Neural progenitor cell (in vitro differentiated cells): Measurements from ENCODE around the gene PPAT. TPM values are rescaled to one million over a fixed set of nuclear protein-coding genes. Genes with fewer than 3 reads are reported as not detected.

Source experiments
- DNase-seq: peaks from one replicate; pipeline ENCODE4 v3.0.0-alpha.2; 2016; ENCODE audit warnings: low spot score
- H2AFZ ChIP-seq: fragments of 200-600 bp; sonication (generic); replicated peaks from 2 replicates; pipeline ENCODE4 v1.6.1; 2016; ENCODE audit warnings: antibody characterized with exemption
- H3F3A ChIP-seq: fragments of 200-600 bp; sonication (generic); 2 replicates; pipeline ENCODE4 v1.6.1; 2016; ENCODE audit warnings: antibody characterized with exemption, low read depth
- H3K27ac ChIP-seq: fragments of 200-600 bp; sonication (generic); 2 replicates; pipeline ENCODE4 v1.5.1; 2016; ENCODE audit warnings: mild to moderate bottlenecking
- H3K27me3 ChIP-seq: fragments of 200-600 bp; sonication (generic); 2 replicates; pipeline ENCODE4 v1.6.1; 2016; ENCODE audit warnings: mild to moderate bottlenecking, moderate library complexity
- H3K36me3 ChIP-seq: fragments of 200-600 bp; sonication (generic); 2 replicates; pipeline ENCODE4 v1.5.1; 2016
- H3K4me1 ChIP-seq: fragments of 200-600 bp; sonication (generic); 2 replicates; pipeline ENCODE4 v1.6.1; 2016; ENCODE audit warnings: mixed run types
- H3K4me2 ChIP-seq: fragments of 200-600 bp; sonication (generic); 2 replicates; pipeline ENCODE4 v1.6.1; 2016
- H3K4me3 ChIP-seq: fragments of 200-600 bp; sonication (generic); 2 replicates; pipeline ENCODE4 v1.5.1; 2016
- H3K79me2 ChIP-seq: fragments of 200-600 bp; sonication (generic); 2 replicates; pipeline ENCODE4 v1.6.1; 2016; ENCODE audit warnings: low read depth
- H3K9ac ChIP-seq: fragments of 200-600 bp; sonication (generic); 2 replicates; pipeline ENCODE4 v1.6.1; 2016
- H3K9me3 ChIP-seq: fragments of 200-600 bp; sonication (generic); 2 replicates; pipeline ENCODE4 v1.5.1; 2016; ENCODE audit warnings: low read depth
- H4K20me1 ChIP-seq: fragments of 200-600 bp; sonication (generic); 2 replicates; pipeline ENCODE4 v1.6.1; 2016; ENCODE audit warnings: low read depth
- H3K27ac Mint-ChIP-seq: 3 replicates; pipeline ENCODE4 v1.8.0; 2021; ENCODE audit warnings: mixed read lengths
- H3K27me3 Mint-ChIP-seq: 2 replicates; pipeline ENCODE4 v1.8.0; 2022; ENCODE audit warnings: low read depth, mild to moderate bottlenecking, inconsistent platforms, moderate library complexity, mixed read lengths; ENCODE audit not compliant: insufficient read depth
- H3K36me3 Mint-ChIP-seq: 3 replicates; pipeline ENCODE4 v1.8.0; 2021; ENCODE audit warnings: mixed read lengths
- H3K4me1 Mint-ChIP-seq: 3 replicates; pipeline ENCODE4 v1.8.0; 2021; ENCODE audit warnings: mixed read lengths
- H3K4me3 Mint-ChIP-seq: 3 replicates; pipeline ENCODE4 v1.8.0; 2021; ENCODE audit warnings: mild to moderate bottlenecking, moderate library complexity, mixed read lengths
- H3K9me3 Mint-ChIP-seq: 3 replicates; pipeline ENCODE4 v1.8.0; 2020; ENCODE audit warnings: mixed read lengths
- CTCF ChIP-seq: fragments of 200-600 bp; sonication (generic); IDR thresholded peaks from 2 replicates; pipeline ENCODE4 v1.5.1; 2017; ENCODE audit warnings: antibody characterized with exemption, mild to moderate bottlenecking
- EZH2 ChIP-seq: fragments of 200-600 bp; sonication (generic); IDR thresholded peaks from 2 replicates; pipeline ENCODE4 v1.6.1; 2017; ENCODE audit warnings: antibody characterized with exemption, mild to moderate bottlenecking, moderate library complexity
- EZH2phosphoT487 ChIP-seq: fragments of 200-600 bp; sonication (generic); IDR thresholded peaks from 2 replicates; pipeline ENCODE4 v1.6.1; 2017; ENCODE audit warnings: antibody characterized with exemption
- total RNA-seq: library from RNA; depleted of rRNA; stranded (reverse); fragments of >200 nt; gene quantifications from 2 replicates; pipeline ENCODE4 v1.2.3, GENCODE V29; 2015; ENCODE audit warnings: low replicate concordance

Gene PPAT
- total RNA-seq, 1 donor from 2014 or later, result 108 TPM

- Mint-ChIP-seq H3K27me3 (no peaks in the 10 kb centered on the region), H3K27ac (no peak overlapping the region), H3K36me3 (peaks cover 27% of the 10 kb centered on the region), H3K4me3 (no peak overlapping the region), H3K4me1 (peaks cover 2% of the 10 kb centered on the region), H3K9me3 (peaks cover 5% of the 10 kb centered on the region)
- Histone ChIP-seq H3K9ac (no peak overlapping the region), H3K27ac (no peak overlapping the region), H3F3A (peaks cover 7% of the 10 kb centered on the region), H3K4me1 (peaks cover 10% of the 10 kb centered on the region), H3K36me3 (peaks cover 12% of the 10 kb centered on the region), H3K4me2 (peak overlapping the region; percentile 33), H3K9me3 (peaks cover 4% of the 10 kb centered on the region), H2AFZ (no peak overlapping the region), H4K20me1 (peaks cover 24% of the 10 kb centered on the region), H3K79me2 (peaks cover 100% of the 10 kb centered on the region), H3K27me3 (no peaks in the 10 kb centered on the region), H3K4me3 (no peak overlapping the region)
- TF ChIP-seq EZH2phosphoT487 (no peak), EZH2 (no peak), CTCF (no peak)
- DNase-seq, result no peak
Observed at GRCh38 chr4:56425518-56425917, 9.9 kb downstream of the PPAT start.

GRCh38 chr4:56424697-56425514, 10.5 kb downstream of the PPAT start:
- Histone ChIP-seq H3K9ac (no peak overlapping the region), H3K9me3 (peaks cover 4% of the 10 kb centered on the region), H2AFZ (no peak overlapping the region), H3K4me1 (peaks cover 10% of the 10 kb centered on the region), H3K4me2 (peak overlapping the region; percentile 33), H3F3A (peaks cover 7% of the 10 kb centered on the region), H3K36me3 (peaks cover 12% of the 10 kb centered on the region), H3K79me2 (peaks cover 100% of the 10 kb centered on the region), H3K27ac (no peak overlapping the region), H4K20me1 (peaks cover 22% of the 10 kb centered on the region), H3K27me3 (no peaks in the 10 kb centered on the region), H3K4me3 (no peak overlapping the region)
- H3K4me1 Mint-ChIP-seq, result peaks cover 2% of the 10 kb centered on the region
- H3K27me3 Mint-ChIP-seq, result no peaks in the 10 kb centered on the region
- no peak overlapping the region for H3K4me3 Mint-ChIP-seq
- DNase-seq, result no peak
- H3K27ac Mint-ChIP-seq, result no peak overlapping the region
- no peak for TF ChIP-seq EZH2phosphoT487
- peak; percentile 62 for TF ChIP-seq CTCF
- TF ChIP-seq EZH2, result no peak
- peaks cover 5% of the 10 kb centered on the region for H3K9me3 Mint-ChIP-seq
- peaks cover 27% of the 10 kb centered on the region for H3K36me3 Mint-ChIP-seq

GRCh38 chr4:56424176-56424575, 11.2 kb downstream of the PPAT start:
- Histone ChIP-seq H4K20me1 (peaks cover 24% of the 10 kb centered on the region), H3K9me3 (peaks cover 4% of the 10 kb centered on the region), H3K79me2 (peaks cover 100% of the 10 kb centered on the region), H3K27me3 (no peaks in the 10 kb centered on the region), H2AFZ (no peak overlapping the region), H3K4me2 (no peak overlapping the region), H3F3A (peaks cover 6% of the 10 kb centered on the region), H3K4me1 (peaks cover 10% of the 10 kb centered on the region), H3K36me3 (peaks cover 12% of the 10 kb centered on the region), H3K9ac (no peak overlapping the region), H3K4me3 (no peak overlapping the region), H3K27ac (no peak overlapping the region)
- Mint-ChIP-seq H3K36me3 (peaks cover 27% of the 10 kb centered on the region), H3K4me1 (peaks cover 2% of the 10 kb centered on the region), H3K9me3 (peaks cover 5% of the 10 kb centered on the region), H3K27me3 (no peaks in the 10 kb centered on the region), H3K27ac (no peak overlapping the region), H3K4me3 (no peak overlapping the region)
- no peak for DNase-seq
- TF ChIP-seq EZH2, result no peak
- no peak for TF ChIP-seq CTCF
